Measurements from ENCODE around the gene ACAP3.
A peak's percentile ranks its signal among the peaks of the same experiment; 100 is the strongest.

ACAP3 gene

DNA sequence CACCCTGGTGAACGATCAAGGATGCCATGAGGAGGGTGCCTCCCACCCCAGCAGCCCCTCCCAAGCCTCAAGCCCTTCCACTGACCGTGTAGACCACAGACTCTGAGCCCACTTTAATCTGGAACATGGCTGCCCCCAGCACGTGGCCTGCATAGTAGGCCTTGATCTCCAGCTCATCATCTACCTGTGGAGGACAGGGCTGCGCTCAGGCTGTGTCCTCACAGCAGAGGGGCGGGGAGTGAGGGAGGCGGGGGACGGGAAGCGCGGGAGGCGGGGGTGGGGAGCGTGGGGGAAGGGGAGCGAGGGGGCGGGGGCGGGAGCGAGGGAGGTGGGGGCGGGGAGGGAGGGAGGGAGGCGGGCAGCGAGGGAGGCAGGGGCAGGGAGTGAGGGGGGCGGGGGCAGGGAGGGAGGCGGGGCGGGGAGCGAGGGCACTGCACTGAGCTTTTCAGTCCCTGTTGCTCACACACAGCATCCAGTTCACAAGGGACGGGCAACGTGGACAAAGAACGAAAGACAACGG, 7.8 kb upstream of the ACAP3 start:
- H3K27ac Mint-ChIP-seq, result no peak overlapping the region
- H3K27me3 Mint-ChIP-seq, result no peaks in the 10 kb centered on the region

DNA sequence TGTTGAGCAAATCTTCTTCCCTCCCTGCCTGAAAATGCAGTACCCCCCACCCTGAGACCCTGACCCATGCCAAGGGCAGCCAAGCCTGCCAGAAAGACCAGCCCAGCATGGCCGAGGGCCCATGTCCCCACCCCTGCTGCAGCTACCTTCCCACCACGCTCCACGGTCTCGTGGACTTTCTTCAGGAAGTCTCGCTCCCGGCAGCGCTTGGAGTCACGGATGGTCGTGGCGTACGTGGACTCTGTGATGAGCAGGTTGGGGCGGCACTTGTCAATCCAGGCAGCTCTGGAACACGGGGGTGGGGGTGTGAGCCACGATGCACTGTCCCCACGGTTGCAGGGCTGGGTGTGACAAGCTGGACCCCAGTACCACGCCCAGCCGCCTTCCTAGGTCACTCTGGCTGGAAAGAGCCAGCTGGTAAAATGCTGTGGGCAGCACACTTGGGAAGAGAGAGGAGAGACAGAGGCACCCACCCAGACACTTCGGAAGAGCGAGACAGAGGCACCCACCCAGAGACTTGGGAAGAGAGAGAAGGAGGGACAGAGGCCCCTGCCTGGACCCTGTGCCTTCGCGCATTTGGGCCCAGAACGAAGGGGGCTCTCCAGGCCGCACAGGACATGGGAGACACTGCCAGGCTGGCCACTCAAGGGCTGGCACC, 7.1 kb upstream of the ACAP3 start:
- Mint-ChIP-seq H3K27ac (no peak overlapping the region), H3K36me3 (no peaks in the 10 kb centered on the region), H3K4me3 (no peak overlapping the region), H3K27me3 (no peaks in the 10 kb centered on the region), H3K9me3 (ENCODE audit: low read depth) (no peaks in the 10 kb centered on the region), H3K4me1 (ENCODE audit: low read depth) (peaks cover 2% of the 10 kb centered on the region)

More for the DNA sequence above, 7.8 kb upstream of the ACAP3 start:
- no peak overlapping the region for H3K4me3 Mint-ChIP-seq
- peaks cover 4% of the 10 kb centered on the region for H3K4me1 Mint-ChIP-seq (ENCODE audit: low read depth)
- no peaks in the 10 kb centered on the region for H3K36me3 Mint-ChIP-seq
- no peaks in the 10 kb centered on the region for H3K9me3 Mint-ChIP-seq (ENCODE audit: low read depth)

DNA sequence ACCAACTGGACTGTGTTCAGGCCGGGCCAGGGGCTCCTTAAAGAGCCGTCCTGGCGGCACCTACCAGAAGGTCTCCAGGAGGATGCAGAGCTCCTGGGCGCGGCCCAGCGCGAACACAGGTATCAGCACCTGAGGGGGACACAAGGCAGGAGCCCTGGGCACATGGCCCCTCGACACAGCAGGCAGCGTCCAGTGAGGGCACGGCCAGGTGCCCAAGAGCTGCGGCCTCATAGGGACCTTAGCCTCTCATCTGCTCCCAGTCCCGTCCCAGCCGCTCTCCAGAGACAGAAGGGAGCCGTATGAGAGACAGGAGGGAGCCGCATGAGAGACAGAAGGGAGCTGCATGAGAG, 6.5 kb upstream of the ACAP3 start:
- H3K9me3 Mint-ChIP-seq (ENCODE audit: low read depth), result no peaks in the 10 kb centered on the region
- no peak overlapping the region for H3K27ac Mint-ChIP-seq
- H3K27me3 Mint-ChIP-seq, result no peaks in the 10 kb centered on the region
- H3K4me3 Mint-ChIP-seq, result no peak overlapping the region
- H3K4me1 Mint-ChIP-seq (ENCODE audit: low read depth), result peaks cover 2% of the 10 kb centered on the region
- no peaks in the 10 kb centered on the region for H3K36me3 Mint-ChIP-seq

DNA sequence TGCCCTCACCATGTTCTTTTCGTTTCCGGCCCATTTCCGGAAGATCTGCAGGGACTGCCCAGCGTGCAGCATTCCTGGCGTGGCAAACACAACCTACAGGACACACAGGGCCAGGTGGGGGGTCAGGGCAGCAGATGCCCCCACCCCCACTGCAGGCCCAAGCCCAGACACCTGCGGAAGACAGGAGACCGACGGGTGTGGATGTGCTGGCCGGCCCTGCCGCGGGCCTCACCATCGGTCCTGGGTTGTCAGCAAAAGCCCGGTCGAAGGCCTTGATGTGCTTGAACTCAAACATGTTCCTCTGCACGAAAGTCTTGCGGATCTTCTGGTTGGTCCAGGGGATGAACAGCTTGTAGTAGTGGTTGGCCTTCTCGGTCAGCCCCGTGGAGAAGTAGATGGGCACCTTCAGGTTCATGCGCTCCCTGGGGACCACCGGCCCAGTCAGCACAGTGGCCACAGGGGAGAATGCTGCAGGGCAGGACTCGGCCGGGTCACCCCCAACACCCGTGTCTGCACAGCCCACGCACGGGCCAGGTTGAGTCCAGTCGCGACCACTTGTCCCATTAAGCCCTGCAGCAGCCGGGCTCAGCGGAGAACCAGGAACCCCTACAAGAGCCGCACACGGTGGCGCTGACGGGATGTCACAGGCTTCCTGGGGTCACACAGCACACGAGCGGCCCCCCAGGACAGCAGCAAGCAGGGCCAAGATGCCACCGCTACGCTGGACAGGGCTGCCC, 5.9 kb upstream of the ACAP3 start:
- H3K4me1 Mint-ChIP-seq (ENCODE audit: low read depth), result peaks cover 2% of the 10 kb centered on the region
- H3K9me3 Mint-ChIP-seq (ENCODE audit: low read depth), result no peaks in the 10 kb centered on the region
- no peaks in the 10 kb centered on the region for H3K36me3 Mint-ChIP-seq
- no peak overlapping the region for H3K4me3 Mint-ChIP-seq
- no peak overlapping the region for H3K27ac Mint-ChIP-seq
- H3K27me3 Mint-ChIP-seq, result no peaks in the 10 kb centered on the region

DNA sequence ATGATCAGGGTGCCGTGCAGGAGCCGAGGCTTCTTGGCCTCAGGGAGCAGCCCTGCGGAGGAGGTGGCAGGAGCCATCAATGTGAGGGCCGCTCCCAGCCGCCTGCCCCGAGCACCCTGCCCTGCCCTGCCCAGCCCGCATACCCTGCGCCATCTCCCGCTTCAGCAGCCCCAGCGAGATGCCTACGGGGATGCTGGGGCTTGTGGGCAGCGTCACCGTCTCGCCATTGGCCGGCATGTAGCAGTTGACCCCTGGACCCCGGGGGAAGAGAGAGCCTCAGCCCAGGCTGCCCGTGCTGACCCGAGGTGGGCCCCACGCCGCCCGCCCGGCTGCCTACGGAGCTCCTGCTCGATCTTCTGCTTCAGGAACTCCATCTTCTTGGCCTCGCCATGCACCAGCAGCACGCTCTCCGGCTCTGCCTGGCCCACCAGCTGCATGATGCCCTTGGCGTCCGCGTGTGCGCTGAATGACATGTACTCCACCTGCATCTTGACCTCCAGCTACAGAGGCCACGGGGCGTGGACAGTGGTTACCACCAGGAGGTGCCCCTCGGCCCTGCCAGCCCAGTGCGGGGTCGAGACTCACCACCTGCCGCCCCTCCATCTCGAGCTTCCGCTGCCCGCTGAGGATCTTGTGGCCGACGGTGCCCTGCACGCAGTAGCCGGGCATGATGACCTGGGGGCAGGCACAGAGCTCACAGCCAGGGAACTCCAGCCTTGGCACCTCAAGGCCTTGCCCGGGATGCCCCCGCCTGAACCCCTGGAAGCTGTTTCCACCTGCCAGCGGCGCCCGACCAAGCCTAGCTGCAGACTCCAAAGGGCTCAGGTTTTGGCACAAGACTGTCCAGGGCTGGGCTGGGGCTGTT, 5.0 kb upstream of the ACAP3 start:
- Mint-ChIP-seq H3K36me3 (no peaks in the 10 kb centered on the region), H3K27me3 (no peaks in the 10 kb centered on the region), H3K4me3 (no peak overlapping the region), H3K27ac (no peak overlapping the region), H3K9me3 (ENCODE audit: low read depth) (no peaks in the 10 kb centered on the region), H3K4me1 (ENCODE audit: low read depth) (peaks cover 2% of the 10 kb centered on the region)

DNA sequence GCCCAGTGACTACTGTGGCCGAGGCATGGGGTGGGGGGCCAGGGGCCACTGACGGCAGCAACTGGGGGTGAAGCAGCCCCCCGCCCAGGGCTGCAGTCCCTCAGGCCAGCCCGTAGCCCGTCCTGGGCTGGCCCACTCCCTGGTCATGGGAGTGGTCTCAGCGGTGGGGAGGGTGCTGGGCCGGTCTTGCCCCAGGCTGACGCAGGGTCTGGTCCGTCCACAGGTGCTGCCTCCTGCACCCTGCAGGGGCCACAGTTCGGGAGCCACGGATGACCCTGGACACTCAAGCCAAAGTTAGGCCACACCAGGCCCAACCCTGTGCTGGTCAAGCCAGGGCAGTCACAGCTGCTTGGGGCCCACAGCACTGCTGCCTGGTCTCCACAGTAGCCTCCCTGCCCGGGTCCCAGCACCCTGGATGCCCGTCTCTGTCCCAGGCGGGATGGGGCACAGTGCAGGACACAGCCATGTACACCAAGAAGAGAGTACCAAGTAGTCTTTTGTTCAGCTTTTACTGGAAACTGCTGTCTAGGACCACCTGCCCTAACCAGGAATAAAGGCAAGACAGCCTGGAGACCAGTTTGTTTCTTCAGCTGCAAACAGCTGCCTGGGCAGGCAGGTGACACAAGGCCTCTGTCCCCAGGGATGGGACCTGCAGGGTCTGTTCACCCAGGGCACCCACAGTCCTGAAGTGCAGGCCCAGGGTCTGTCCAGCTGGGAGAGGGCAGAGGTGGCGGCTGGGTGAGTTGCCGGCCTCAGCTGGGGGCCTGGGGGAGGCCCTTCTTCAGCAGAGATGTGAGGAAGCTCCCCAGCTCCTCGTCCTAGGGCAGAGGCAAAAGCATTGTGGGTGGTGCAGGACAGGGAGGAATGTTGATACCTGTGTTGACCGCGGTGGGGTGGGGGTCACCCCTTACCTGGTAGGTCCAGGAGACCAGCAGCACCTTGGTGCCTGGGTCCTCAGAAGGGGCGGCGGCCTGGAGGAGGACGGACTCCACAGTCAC, 3.7 kb upstream of the ACAP3 start:
- Mint-ChIP-seq H3K27ac (no peak overlapping the region), H3K4me3 (no peak overlapping the region), H3K36me3 (no peaks in the 10 kb centered on the region), H3K27me3 (no peaks in the 10 kb centered on the region), H3K4me1 (ENCODE audit: low read depth) (peaks cover 8% of the 10 kb centered on the region), H3K9me3 (ENCODE audit: low read depth) (no peaks in the 10 kb centered on the region)

DNA sequence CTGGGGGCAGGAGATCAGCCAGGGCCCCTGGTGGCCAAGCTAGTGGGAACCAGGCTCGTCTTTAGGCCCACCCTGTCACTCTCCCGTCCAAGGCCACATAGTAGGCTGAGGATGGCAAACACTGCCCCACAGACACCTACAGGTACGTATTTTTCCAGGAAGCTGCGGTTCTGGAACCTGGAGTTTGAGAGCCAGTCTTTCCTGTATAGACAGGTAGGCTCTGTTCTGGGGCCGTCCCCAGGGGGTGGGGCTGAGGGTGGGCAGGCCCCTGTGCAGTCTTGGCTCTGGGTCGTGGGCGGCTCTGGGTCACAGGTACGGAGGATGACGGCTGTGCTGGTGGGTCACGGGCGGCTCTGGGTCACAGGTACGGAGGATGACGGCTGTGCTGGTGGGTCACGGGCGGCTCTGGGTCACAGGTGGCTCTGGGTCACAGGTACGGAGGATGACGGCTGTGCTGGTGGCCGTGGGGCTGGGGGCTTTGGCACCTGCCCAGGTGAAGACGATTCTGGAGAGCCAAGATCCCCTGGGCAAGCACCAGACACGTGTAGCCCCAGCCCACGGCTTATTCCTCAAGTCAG, 2.8 kb upstream of the ACAP3 start:
- peak overlapping the region; percentile 53 for H3K4me3 Mint-ChIP-seq
- no peak overlapping the region for H3K27ac Mint-ChIP-seq
- peaks cover 14% of the 10 kb centered on the region for H3K4me1 Mint-ChIP-seq (ENCODE audit: low read depth)
- no peaks in the 10 kb centered on the region for H3K9me3 Mint-ChIP-seq (ENCODE audit: low read depth)
- no peaks in the 10 kb centered on the region for H3K27me3 Mint-ChIP-seq
- H3K36me3 Mint-ChIP-seq, result no peaks in the 10 kb centered on the region

DNA sequence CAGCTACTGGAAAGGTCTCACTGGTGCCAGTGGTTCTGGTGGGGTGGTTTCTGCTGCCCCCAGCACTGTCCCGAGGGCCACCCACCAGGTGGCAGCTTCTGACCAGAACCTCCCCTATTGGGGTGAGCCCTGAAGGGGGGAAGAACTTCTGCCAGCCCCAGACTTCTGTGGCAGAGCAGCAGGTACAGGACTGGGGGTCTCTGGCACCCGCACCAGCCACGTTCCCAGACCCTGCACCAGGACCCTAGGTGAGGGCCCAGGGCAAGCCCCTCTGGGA, 2.3 kb upstream of the ACAP3 start:
- Mint-ChIP-seq H3K4me1 (ENCODE audit: low read depth) (peaks cover 17% of the 10 kb centered on the region), H3K9me3 (ENCODE audit: low read depth) (no peaks in the 10 kb centered on the region), H3K27ac (no peak overlapping the region), H3K4me3 (peak overlapping the region; percentile 53), H3K27me3 (no peaks in the 10 kb centered on the region), H3K36me3 (no peaks in the 10 kb centered on the region)

DNA sequence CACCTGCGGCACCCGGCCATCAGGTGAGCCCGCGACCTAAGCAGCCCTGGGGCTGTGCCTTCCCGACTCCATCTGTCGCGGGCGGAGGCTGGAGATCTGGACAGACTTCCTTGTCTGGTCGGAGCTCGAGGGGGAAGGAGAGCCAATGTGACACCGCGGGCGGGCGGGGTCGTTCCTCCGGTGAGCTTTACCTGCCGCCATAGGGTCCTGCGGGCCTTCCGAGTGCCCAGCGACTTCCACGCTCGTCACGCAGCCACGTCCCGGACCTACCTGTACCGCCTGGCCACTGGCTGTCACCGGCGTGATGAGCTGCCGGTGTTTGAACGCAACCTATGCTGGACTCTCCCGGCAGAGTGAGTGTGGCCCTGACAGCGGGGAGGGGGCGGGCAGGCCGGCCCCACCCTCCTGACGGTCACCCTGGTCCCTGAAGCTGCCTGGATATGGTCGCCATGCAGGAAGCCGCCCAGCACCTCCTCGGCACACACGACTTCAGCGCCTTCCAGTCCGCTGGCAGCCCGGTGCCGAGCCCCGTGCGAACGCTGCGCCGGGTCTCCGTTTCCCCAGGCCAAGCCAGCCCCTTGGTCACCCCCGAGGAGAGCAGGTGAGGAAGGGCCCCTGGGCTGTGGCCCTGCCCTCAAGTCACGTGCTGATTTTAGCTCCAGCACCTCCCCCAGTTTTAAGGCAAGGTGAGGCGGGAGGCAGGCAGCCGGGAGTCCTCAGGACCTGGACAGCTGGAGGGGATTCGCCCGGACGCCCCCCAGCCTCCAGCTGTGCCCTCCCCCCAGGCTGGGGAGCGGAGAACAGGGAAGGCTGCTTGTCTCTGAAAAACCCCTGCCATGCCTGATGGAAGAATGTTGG, 1.8 kb upstream of the ACAP3 start:
- Mint-ChIP-seq H3K36me3 (no peaks in the 10 kb centered on the region), H3K27me3 (no peaks in the 10 kb centered on the region), H3K4me3 (peak overlapping the region; percentile 79), H3K4me1 (ENCODE audit: low read depth) (peaks cover 17% of the 10 kb centered on the region), H3K9me3 (ENCODE audit: low read depth) (no peaks in the 10 kb centered on the region), H3K27ac (no peak overlapping the region)

DNA sequence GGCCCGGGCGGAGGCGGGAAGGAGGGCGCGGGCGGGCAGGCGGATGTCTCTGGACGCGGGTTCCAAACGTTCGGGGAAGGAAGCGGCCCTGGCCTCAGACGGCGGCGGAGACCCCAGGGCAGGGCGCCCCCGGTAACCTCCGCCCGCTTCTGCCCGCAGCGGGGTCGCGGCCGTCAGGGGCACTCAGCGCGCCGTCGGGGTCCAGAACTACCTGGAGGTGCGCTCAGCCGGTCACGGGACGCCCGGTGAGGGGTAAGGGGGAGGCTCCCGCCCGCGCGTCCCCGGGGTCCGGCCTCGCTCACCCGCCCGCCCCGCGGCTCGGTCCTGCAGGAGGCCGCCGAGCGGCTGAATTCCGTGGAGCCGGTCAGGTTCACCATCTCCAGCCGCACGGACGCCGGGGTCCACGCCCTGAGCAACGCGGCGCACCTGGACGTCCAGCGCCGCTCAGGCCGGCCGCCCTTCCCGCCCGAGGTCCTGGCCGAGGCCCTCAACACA, 1.1 kb upstream of the ACAP3 start:
- no peaks in the 10 kb centered on the region for H3K27me3 Mint-ChIP-seq
- H3K4me1 Mint-ChIP-seq (ENCODE audit: low read depth), result peaks cover 17% of the 10 kb centered on the region
- no peaks in the 10 kb centered on the region for H3K9me3 Mint-ChIP-seq (ENCODE audit: low read depth)
- H3K4me3 Mint-ChIP-seq, result peak overlapping the region; percentile 85
- H3K36me3 Mint-ChIP-seq, result no peaks in the 10 kb centered on the region
- peak overlapping the region; percentile 66 for H3K27ac Mint-ChIP-seq

DNA sequence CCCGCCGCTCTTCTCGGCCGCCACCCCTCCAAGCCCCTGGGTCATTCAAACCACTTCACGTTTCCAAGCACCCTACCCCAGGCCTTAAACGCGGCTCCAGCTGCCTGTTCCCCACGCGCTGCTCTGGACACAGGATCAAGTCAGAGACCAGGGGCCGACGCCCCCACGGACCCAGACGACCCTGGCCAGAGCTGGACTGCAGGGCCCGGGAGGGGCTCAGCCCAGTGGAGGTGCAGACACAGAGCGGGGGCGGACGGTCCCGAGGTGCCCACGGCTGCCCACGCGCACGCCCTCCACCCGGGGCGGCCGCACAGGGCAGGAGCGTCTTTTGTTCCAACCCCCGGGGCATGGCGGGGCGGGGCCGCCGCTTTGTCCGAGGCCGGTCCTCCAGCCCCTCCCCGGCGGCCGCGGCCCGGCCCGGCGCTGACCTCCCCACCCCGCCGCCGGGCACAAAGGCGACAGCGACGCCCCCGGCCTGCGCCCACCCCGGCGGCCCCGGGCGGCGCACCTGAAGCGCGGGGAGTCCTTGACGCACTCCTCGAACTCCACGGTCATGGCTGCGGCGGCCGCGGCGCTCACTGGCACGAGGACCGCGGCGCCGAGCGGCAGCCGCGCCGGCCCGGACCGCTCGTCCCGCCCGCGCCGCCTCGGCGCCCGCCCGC, 338 bp downstream of the ACAP3 start:
- no peaks in the 10 kb centered on the region for H3K9me3 Mint-ChIP-seq (ENCODE audit: low read depth)
- H3K4me3 Mint-ChIP-seq, result peak overlapping the region; percentile 88
- H3K27me3 Mint-ChIP-seq, result no peaks in the 10 kb centered on the region

DNA sequence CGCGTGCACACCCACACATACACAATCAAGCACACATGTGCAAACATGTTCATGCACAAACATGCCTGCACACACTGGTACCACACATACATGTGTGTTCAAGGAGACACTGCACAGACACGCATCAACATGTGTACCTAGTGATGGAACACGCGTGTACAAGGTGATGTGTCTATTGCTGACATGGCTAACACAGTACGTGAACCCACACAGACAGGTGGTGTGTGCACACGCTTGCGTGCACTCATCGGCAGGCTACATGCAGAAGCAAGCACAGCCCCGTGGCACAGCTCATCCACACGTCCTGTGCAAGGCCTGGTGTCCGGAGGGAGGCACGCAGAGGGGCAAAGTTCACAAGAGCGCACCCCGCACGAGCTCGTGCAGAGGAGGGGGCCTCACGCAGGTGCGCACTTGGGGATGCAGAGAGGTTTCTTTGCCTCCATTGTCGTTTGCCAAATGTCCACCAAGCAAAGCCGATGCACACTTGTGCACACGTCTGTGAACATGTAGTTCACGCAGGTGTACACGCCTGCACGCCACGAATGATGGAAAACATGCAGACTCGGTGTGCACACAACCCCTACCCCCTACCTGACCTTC, 969 bp downstream of the ACAP3 start:
- H3K4me3 Mint-ChIP-seq, result peak overlapping the region; percentile 88
- peaks cover 17% of the 10 kb centered on the region for H3K4me1 Mint-ChIP-seq (ENCODE audit: low read depth)
- H3K9me3 Mint-ChIP-seq (ENCODE audit: low read depth), result no peaks in the 10 kb centered on the region
- H3K36me3 Mint-ChIP-seq, result no peaks in the 10 kb centered on the region
- H3K27me3 Mint-ChIP-seq, result no peaks in the 10 kb centered on the region
- H3K27ac Mint-ChIP-seq, result peak overlapping the region; percentile 79

More for the DNA sequence above, 338 bp downstream of the ACAP3 start:
- Mint-ChIP-seq H3K36me3 (no peaks in the 10 kb centered on the region), H3K4me1 (ENCODE audit: low read depth) (peaks cover 17% of the 10 kb centered on the region), H3K27ac (peak overlapping the region; percentile 79)

Data from activated naive CD8-positive, alpha-beta T cell (primary cell).